GDM1 (cell line): ENCODE measurements around the gene LCOR.
A peak's percentile ranks its signal among the peaks of the same experiment; 100 is the strongest.
"Not testable (repeated sequence)": the region's sequence is repeated elsewhere in the genome, so short reads cannot be mapped to it uniquely, and the experiment has no call there.

Experiments used
- DNase-seq: peaks from one replicate; lab custom pipeline; 2025; lab: John Stamatoyannopoulos, UW

The LCOR gene

DNA sequence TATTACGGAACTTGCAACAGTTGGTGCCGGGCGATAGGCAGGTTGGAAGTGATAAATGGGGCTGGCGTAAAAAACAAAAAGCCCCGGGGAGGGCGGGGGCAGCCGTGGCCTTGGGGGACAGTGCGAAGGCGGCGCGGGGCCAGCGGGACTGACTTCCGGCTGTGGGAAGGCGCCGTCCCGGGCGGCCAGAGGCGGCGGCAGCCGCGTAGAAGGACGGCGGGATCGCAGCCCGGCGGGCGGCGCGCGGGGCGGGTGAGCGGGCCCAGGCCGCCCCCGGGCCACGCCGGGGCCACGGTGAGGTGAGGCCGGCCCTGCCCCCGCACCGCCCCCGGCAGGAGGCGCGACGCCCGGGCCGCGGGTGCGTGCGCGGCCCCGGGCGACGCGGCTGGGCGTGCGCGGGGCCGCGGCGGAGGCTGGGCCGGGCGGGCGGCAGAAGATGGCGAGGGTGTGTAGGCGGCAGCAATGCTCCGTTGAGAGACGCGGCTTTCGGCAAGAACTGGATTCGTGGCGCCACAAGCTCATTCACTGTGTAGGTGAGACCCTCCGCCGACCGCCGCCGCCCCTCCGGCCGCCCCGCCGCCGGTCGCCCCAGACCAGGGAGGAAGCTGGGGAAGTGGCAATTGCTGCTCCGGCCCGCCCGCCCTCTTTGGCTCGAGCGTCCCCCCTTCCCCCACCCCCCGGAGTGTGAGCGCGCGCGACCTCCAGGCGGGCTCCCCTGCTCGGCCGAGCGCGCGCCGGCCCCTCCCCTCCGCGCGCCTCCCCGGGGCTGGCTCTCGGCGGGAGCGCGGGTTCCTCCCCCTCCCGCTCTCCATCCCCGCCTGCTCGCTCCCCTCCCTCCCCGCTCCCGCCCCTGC lies at the start of gene LCOR:
Gene LCOR (plus strand): TSS at position 432 of the 854 bp plus-strand sequence. CDS start 116,760 bp downstream, outside the sequence.
- peak; percentile 88 for DNase-seq

- DNase-seq: no peak
These were observed 47.8 kb upstream of the LCOR start for GRCh38 chr10:96784253-96784652.

- DNase-seq: peak; percentile 57
These were observed 42.5 kb upstream of the LCOR start for GRCh38 chr10:96789571-96790108.

GRCh38 chr10:96791902-96792301 lies 40.2 kb upstream of the LCOR start:
- DNase-seq: no peak

- DNase-seq: no peak
These were observed 37.0 kb upstream of the LCOR start for GRCh38 chr10:96794836-96795733.

GRCh38 chr10:96797485-96797884 lies 34.6 kb upstream of the LCOR start:
- no peak for DNase-seq

DNA sequence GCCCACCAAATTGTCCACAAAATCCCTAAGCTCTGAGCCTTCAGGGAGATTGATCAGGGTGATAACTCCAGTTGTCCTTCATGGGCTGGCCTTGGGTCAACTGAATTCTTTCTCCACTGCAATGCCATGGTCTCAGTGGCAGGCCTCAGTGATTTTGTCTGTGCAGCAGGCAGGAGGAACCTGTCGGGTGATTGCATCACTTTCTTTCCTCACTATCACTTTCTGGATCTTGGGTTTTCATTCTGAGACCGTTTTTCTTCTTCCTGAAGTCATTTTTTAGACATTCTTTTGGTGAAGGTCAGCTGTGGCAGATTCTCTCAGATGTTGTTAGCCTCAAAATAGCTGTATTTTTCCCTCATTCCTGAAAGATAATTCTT lies 28.8 kb upstream of the LCOR start:
- DNase-seq: no peak

GRCh38 chr10:96814264-96814663 lies 17.8 kb upstream of the LCOR start:
- no peak for DNase-seq

- not testable (repeated sequence) for DNase-seq
These were observed 13.1 kb upstream of the LCOR start for GRCh38 chr10:96818971-96819370.

DNA sequence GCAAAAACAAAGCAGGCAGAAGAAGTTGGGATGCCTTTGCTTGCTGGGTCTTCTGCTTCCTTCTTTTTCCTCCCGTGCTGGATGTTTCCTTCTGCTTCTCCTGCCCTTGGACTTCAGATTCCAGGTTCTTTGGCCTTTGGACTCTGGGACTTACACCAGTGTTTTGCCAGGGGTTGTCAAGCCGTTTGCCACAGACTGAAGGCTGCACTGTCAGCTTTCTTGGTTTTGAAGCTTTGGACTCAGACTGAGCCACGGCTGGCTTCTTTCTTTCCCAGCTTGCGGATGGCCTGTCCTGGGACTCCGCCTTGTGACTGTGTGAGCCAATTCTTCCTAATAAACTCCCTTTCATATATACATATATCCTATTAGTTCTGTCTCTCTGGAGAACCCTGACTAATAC lies 11.3 kb upstream of the LCOR start:
- DNase-seq: no peak

DNA sequence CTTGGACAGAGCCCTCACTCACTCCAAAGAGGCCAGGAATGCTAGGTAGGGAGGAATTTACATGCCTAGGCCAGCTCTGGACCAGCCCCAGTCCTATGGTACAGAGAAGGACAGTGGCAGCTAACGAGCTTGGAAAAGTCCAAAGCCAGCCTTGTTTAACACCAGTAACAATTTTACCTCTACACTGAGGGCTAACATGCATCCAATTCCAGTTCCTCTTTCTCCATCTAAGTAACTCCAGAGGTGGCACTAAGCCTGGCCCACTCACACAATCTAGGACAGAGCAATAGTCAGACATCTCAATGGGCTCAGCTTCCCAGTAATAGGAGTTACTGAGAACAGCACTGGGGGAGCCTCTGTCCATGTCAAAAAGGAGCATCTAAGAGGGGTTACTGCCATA lies 5.7 kb upstream of the LCOR start:
- DNase-seq: no peak

- DNase-seq: no peak
These were observed 3.5 kb upstream of the LCOR start for GRCh38 chr10:96828609-96829008.

DNA sequence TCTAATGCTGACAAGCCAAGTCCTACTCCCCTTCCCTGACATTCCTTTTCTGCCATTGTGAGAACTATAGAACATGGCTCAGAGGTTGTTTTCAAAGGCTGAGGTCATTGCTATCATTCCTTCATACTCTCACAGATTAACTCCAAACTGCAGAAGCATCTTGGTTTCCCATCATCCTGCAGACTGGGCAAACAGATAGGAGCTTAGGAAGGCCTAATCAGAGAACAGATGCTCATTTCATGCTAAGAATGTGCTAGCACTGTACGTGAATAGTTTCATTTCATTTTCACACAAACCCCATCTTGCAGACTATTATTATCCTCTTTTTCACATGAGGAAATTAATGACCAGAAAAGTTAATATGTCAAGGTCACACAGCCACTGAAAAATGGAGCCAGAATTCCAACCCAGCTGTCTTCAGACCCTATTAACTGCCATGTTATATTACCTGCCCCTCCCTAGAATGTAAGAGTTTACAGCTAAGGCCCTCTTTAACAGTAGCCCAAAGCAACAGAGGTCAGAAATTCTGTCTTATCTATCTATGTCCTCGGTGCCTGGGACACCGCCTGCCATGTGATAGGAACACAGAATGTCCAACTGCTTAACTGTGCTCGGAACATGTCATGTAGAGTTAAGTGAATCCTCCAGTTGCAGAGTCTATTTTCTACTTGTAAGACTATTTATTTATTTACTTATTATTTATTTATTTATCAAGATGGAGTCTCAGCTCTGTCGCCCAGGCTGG lies 2.9 kb upstream of the LCOR start:
- DNase-seq: no peak

DNA sequence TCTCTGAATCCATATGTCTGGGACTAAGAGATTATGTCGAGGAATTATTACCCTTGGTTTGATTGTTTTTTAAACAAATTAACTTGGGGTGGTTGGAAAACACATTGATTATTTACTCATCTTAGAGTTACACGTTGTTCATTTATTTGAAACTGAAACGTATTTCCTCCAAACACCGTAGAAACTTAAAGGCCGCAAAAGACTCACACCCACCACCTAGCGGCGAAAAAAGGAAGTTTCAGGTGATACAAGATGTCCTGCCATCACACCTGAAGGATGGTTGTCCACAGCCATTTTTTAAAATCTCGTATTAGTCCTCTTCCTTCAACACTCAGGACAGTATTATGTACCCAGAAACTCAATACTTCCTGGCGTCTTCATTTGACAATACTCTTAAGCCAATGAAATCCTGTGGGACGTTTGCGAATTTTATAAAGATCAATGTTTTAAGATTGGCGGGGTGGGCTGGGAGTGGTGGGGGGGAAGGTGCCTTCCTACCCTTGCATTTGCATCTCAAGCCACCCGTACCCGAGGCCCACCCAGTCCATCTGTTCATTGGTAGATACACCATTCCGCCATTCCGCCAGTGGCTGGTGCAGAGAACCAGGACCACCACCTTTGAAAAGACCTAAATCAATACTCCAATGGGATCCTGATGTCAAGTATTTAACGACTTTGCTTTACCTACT lies 1.4 kb upstream of the LCOR start:
- peak; percentile 47 for DNase-seq

DNA sequence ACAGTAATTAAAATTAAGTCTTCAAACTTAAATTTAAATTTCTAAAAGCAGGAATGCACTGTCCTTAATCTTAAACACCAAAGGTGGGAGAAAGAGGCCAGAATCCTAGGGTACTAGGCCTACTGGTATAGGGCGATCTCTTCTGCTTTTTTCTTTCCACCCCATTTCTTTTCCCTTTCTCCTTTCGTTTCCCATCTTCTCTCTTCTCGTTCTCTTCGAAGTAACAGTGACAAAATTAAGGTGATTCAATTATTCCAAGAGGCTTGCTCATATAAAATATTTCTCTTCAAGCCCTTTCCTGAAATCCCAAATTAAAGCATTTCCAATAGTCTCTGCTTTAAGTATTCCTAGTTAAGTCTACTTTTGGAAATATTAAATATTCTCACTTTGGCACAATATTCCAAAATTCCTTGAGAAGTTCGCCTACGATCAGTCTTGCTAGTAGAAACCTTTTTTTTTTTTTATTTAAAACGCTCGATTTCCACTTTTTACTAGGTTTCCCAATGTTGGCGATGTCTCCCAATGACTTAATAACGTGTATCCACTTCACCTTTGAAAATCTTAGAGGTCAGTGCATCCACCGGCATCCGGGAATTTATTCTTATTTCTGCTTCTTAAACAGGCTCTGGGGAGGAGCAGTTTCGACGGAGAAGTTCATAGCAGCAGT lies 765 bp upstream of the LCOR start:
- DNase-seq: no peak

DNA sequence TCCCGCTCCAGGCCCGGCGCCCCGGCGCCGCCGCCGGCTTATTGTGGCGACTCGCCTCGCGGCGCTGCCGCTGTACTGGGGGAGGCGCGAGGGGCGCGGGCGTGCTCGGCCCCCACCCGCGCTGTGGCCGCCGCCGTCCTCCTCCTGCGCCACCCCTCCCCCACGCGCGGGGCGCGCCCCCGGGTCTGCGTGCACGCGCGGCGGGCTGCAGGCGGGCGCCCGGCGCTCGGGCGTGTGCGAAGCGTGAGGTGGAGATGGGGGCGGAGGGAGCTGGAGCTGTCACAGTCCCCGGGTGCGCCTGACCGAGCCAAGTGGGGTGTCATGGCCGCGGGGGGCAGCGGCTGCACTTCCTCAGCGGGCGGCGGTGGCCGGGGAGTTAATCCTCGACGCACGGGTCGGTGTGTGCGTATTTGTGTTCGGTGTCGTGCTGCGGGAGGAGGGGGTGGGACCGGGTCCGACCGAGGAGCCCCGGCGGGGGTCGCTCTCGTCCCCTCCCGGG lies 672 bp downstream of the LCOR start:
- peak; percentile 88 for DNase-seq

GRCh38 chr10:96833220-96834001 lies 1.3 kb downstream of the LCOR start:
- DNase-seq: no peak

DNA sequence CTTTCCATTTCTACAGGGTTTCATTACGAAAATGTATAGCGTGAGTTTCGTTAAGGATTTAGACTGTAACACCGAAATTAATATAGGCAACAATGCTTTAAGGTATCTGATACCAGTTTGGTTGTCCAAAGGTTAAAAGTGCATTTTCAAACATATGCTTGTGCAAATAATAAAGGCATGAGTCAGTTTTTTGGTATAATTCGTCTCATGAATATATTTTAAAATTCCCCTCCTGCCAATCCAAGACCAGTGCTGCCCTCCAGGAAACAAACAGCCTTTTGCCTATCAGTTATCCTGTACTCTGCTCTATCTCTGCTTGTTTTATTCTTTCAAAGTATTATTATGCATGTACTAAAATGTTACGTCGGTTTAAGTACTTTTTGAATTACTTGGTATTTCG lies 2.0 kb downstream of the LCOR start:
- no peak for DNase-seq

DNA sequence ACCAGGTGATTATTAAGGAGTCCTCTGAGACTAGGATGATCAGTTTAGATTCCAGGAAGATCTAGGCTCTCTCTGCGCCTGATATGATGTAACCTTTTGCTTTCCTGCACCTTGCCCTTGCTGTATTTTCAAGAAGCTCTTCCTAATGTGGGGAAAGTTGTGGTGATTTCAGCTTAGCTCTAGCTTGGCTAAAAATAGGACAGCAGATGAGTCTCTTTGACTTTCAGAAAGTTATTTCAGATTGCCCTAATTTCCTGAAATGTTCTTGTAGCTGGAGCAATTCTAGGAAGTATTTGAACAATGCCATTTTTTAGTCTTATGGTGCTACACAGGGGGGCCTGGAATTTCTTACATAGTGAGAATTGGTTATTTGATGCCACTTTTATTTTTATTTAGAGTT lies 3.8 kb downstream of the LCOR start:
- no peak for DNase-seq

- no peak for DNase-seq
These were observed 6.4 kb downstream of the LCOR start for GRCh38 chr10:96838529-96838928.
